Measurements from ENCODE around the gene DCBLD2. TPM values are rescaled to one million over a fixed set of nuclear protein-coding genes. Genes with fewer than 3 reads are reported as not detected.

DCBLD2 gene
- total RNA-seq, 1 experiment from 2014 or later = 265 TPM

DNA sequence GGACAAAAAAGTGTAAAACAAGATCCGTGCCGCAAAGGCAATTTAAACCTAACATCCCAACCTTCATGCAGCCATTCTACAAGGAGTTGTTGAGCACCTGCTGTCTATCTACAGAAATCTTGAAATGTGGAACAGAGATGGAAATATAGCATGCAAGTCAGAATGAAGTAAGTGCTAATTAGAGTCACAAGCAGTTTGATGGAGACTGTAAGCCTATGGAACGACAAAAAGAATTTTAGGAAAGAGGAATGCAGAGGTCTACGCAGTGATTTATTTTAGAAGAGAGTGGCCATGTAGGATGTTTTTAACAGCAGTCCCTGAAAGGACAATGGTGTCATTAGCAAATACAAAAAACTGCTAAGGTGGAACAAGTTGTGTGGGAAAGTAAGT lies 851 bp upstream of the DCBLD2 start:
- H3K27ac ChIP-seq (ENCODE audit: low read length) = peak overlapping the region; percentile 67
- TF ChIP-seq, protein P1, sequence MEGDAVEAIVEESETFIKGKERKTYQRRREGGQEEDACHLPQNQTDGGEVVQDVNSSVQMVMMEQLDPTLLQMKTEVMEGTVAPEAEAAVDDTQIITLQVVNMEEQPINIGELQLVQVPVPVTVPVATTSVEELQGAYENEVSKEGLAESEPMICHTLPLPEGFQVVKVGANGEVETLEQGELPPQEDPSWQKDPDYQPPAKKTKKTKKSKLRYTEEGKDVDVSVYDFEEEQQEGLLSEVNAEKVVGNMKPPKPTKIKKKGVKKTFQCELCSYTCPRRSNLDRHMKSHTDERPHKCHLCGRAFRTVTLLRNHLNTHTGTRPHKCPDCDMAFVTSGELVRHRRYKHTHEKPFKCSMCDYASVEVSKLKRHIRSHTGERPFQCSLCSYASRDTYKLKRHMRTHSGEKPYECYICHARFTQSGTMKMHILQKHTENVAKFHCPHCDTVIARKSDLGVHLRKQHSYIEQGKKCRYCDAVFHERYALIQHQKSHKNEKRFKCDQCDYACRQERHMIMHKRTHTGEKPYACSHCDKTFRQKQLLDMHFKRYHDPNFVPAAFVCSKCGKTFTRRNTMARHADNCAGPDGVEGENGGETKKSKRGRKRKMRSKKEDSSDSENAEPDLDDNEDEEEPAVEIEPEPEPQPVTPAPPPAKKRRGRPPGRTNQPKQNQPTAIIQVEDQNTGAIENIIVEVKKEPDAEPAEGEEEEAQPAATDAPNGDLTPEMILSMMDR (conservative IDR thresholded peaks at IDR 0.05; ENCODE audit: low read depth, low read length) = no peak
- peaks cover 6% of the 10 kb centered on the region for H3F3A ChIP-seq (ENCODE audit: low read length, unreplicated experiment)
- H3K4me1 ChIP-seq (ENCODE audit: insufficient read depth, low read length) = peaks cover 45% of the 10 kb centered on the region
- BruUV-seq (replicated peaks) = TSS peak; percentile 79
- H3K27me3 ChIP-seq (ENCODE audit: low read length) = no peaks in the 10 kb centered on the region
- POLR2A ChIA-PET (ENCODE audit: unreplicated experiment) = interaction anchor here (0.6 to 2.0 kb wide), 14 partner anchors 26 to 1139 kb away, joined by 3 to 35 read pairs (median 12); no protein-coding TSS in a partner anchor
- H3K4me2 ChIP-seq (ENCODE audit: low read length) = peak overlapping the region; percentile 94
- intact Hi-C loops (cut with micrococcal nuclease) = loop anchor here (5.0 kb wide), 1 partner anchor 310 kb away; the partner anchor contains the start of gene CPOX
- ATAC-seq (no peak), DNase-seq (no peak)
- peaks cover 31% of the 10 kb centered on the region for H3K36me3 ChIP-seq (ENCODE audit: low read depth, low read length)
- H3K9me2 ChIP-seq (replicated peaks; ENCODE audit: low read length) = no peaks in the 10 kb centered on the region
- peak overlapping the region; percentile 74 for H2AFZ ChIP-seq (ENCODE audit: low read length)
- no peaks in the 10 kb centered on the region for H3K9me3 ChIP-seq (ENCODE audit: low read length)
- peaks cover 74% of the 10 kb centered on the region for H3K79me2 ChIP-seq (ENCODE audit: low read length)
- peaks cover 34% of the 10 kb centered on the region for H4K20me1 ChIP-seq (ENCODE audit: low read length)
- CTCF ChIA-PET = interaction anchor here (0.9 to 1.1 kb wide), 3 partner anchors 53 to 92 kb away, joined by 3 to 5 read pairs (median 4); no protein-coding TSS in a partner anchor
- H3K4me3 ChIP-seq (ENCODE audit: low read length) = peak overlapping the region; percentile 75
- H3K9ac ChIP-seq (ENCODE audit: low read length) = peak overlapping the region; percentile 76

DNA sequence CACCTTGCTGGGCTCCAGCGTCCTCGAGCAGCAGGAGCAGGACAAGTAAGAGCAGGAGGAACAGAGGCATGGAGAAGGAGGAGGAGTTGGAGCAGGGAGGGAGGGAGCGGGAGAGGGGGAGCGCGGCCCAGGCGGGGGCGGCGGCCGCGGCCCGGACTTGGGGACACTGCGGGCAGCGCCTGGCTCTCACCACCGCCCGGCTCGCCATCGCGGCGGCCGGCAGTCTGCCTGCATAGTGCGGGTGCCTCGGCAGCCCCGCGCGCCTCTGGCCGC lies 440 bp downstream of the DCBLD2 start:
- no peaks in the 10 kb centered on the region for H3K9me2 ChIP-seq (replicated peaks; ENCODE audit: low read length)
- ATAC-seq (peak; percentile 39), DNase-seq (peak; percentile 58)
- no peaks in the 10 kb centered on the region for H3K27me3 ChIP-seq (ENCODE audit: low read length)
- ChIA-PET POLR2A (ENCODE audit: unreplicated experiment) (interaction anchor here (1.2 to 2.0 kb wide), 6 partner anchors 22 to 84 kb away, joined by 10 to 35 read pairs (median 22); no protein-coding TSS in a partner anchor), CTCF (interaction anchor here (0.7 to 1.1 kb wide), 2 partner anchors 20 to 54 kb away, joined by 3 to 4 read pairs; no protein-coding TSS in a partner anchor)
- TF ChIP-seq EZH2phosphoT487 (IDR thresholded peaks at IDR 0.05; ENCODE audit: borderline replicate concordance, low read length) = no peak
- no peak for TF ChIP-seq EZH2 (IDR thresholded peaks at IDR 0.05; ENCODE audit: low read length, unreplicated experiment)
- TF ChIP-seq, protein P1 (conservative IDR thresholded peaks at IDR 0.05; ENCODE audit: low read depth, low read length) = no peak
- H3K9me3 ChIP-seq (ENCODE audit: low read length) = no peaks in the 10 kb centered on the region
- peak overlapping the region; percentile 90 for H3K4me2 ChIP-seq (ENCODE audit: low read length)
- H3K79me2 ChIP-seq (ENCODE audit: low read length) = peaks cover 87% of the 10 kb centered on the region
- BruUV-seq (replicated peaks) = no TSS peak
- H3K4me3 ChIP-seq (ENCODE audit: low read length) = peak overlapping the region; percentile 90
- peak overlapping the region; percentile 97 for H3K9ac ChIP-seq (ENCODE audit: low read length)
- H3K27ac ChIP-seq (ENCODE audit: low read length) = peak overlapping the region; percentile 80
- H3K4me1 ChIP-seq (ENCODE audit: insufficient read depth, low read length) = peaks cover 46% of the 10 kb centered on the region
- H3K36me3 ChIP-seq (ENCODE audit: low read depth, low read length) = peaks cover 44% of the 10 kb centered on the region
- no peak overlapping the region for H2AFZ ChIP-seq (ENCODE audit: low read length)
- intact Hi-C loops (cut with micrococcal nuclease) = loop anchor here (1.0 to 5.0 kb wide), 5 partner anchors 22 to 309 kb away; partner anchors contain the start of gene CPOX
- H4K20me1 ChIP-seq (ENCODE audit: low read length) = peaks cover 47% of the 10 kb centered on the region
- peaks cover 6% of the 10 kb centered on the region for H3F3A ChIP-seq (ENCODE audit: low read length, unreplicated experiment)
